HepG2 (cell line): ENCODE results near the gene DMAC2L. TPM values are rescaled to one million over a fixed set of nuclear protein-coding genes. Genes with fewer than 3 reads are reported as not detected.

ENCODE experiments used
- ATAC-seq: fragments of 200-7000 bp; cut with Tn5 transposase; 3 replicates; pipeline ENCODE4 v1.9.1; 2020; ENCODE audit warnings: mild to moderate bottlenecking, moderate library complexity
- BruUV-seq: library from RNA; stranded (reverse); fragments of 400-500 nt; replicated peaks from 2 replicates; lab custom pipeline; 2021; lab: Mats Ljungman, UMichigan
- CTCF ChIA-PET: fragments of 300-600 bp; formaldehyde crosslinking; extraction: SDS; loops from one replicate; lab custom pipeline; 2021; ENCODE audit warnings: low total read pairs, inconsistent platforms, low intra/inter-chr PET ratio; lab: Yijun Ruan, JAX
- POLR2A ChIA-PET: fragments of 350-600 bp; sonication (Branson Sonifier 250); formaldehyde crosslinking; loops from one replicate; lab custom pipeline; 2020; ENCODE audit warnings: antibody characterized with exemption, inconsistent platforms; lab: Yijun Ruan, JAX
- DNase-seq: peaks from one replicate; pipeline ENCODE4 v3.0.0-alpha.2; 2015; ENCODE audit warnings: low spot score
- FAIRE-seq: peaks from 3 replicates; lab custom pipeline; 2011; peaks lifted over from hg19 to GRCh38; lab: Jason Lieb, UNC
- H2AFZ ChIP-seq: one replicate; pipeline ENCODE4 v1.6.1; 2011; ENCODE audit warnings: low read length, inconsistent platforms
- H3K27ac ChIP-seq: fragments of 300-600 bp; 3 replicates; pipeline ENCODE4 v1.8.0; 2011; ENCODE audit warnings: mixed run types, mild to moderate bottlenecking, mixed read lengths, low read length, inconsistent platforms; ENCODE audit not compliant: insufficient read depth; ENCODE audit errors: extremely low read length
- H3K27me3 ChIP-seq, 2 experiments: fragments of 200-600 bp in 1 of 2; 2 replicates in 1 of 2; 3 replicates in 1 of 2; pipeline versions ENCODE4 v1.6.0 to v1.8.0; 2011; ENCODE audit warnings: low read length in 2 of 2, mild to moderate bottlenecking in 2 of 2, moderate library complexity in 2 of 2, inconsistent platforms in 1 of 2; ENCODE audit not compliant: insufficient read depth in 2 of 2, control insufficient read depth in 1 of 2
- H3K36me3 ChIP-seq, 2 experiments: fragments of 200-600 bp in 1 of 2; replicated peaks in 1 of 2; 2 replicates in 1 of 2; 3 replicates in 1 of 2; pipeline versions ENCODE4 v1.5.1 to v1.8.0; 2011; ENCODE audit warnings: low read length in 2 of 2, inconsistent platforms in 1 of 2; ENCODE audit not compliant: insufficient read depth in 2 of 2, control insufficient read depth in 1 of 2
- H3K4me1 ChIP-seq: 2 replicates; pipeline ENCODE4 v1.5.1; 2012; ENCODE audit warnings: low read length, inconsistent platforms; ENCODE audit not compliant: insufficient read depth
- H3K4me2 ChIP-seq: 2 replicates; pipeline ENCODE4 v1.6.0; 2011; ENCODE audit warnings: low read depth, low read length, inconsistent platforms
- H3K4me3 ChIP-seq, 3 experiments: fragments of 200-600 bp in 1 of 3; sonication (generic), shearing (Covaris generic) in 1 of 3; replicated peaks in 1 of 3; 2 replicates each; pipeline ENCODE4 v1.5.1; 2011 to 2016; ENCODE audit warnings: low read length in 3 of 3, inconsistent platforms in 2 of 3, low read depth in 2 of 3, mild to moderate bottlenecking in 2 of 3, control low read depth in 1 of 3, mixed read lengths in 1 of 3; ENCODE audit not compliant: insufficient read depth in 1 of 3
- H3K79me2 ChIP-seq: one replicate; pipeline ENCODE4 v1.6.1; 2011; ENCODE audit warnings: low read length, inconsistent platforms; ENCODE audit not compliant: insufficient read depth
- H3K9ac ChIP-seq: 2 replicates; pipeline ENCODE4 v1.6.0; 2011; ENCODE audit warnings: mild to moderate bottlenecking, low read depth, low read length, inconsistent platforms; ENCODE audit not compliant: insufficient read depth
- H3K9me3 ChIP-seq: 2 replicates; pipeline ENCODE4 v1.5.1; 2012; ENCODE audit warnings: mild to moderate bottlenecking, low read length
- H4K20me1 ChIP-seq: 2 replicates; pipeline ENCODE4 v1.6.0; 2011; ENCODE audit warnings: inconsistent platforms, mild to moderate bottlenecking, low read length, moderate library complexity; ENCODE audit not compliant: insufficient read depth
- AGO1 ChIP-seq: fragments of 200-400 bp; formaldehyde crosslinking; IDR thresholded peaks from 2 replicates; pipeline ENCODE4 v1.6.1; 2017; ENCODE audit warnings: mild to moderate bottlenecking, low read depth, low read length, moderate library complexity; ENCODE audit not compliant: poor library complexity, severe bottlenecking
- PLSCR1 ChIP-seq: sonication (generic); formaldehyde crosslinking; IDR thresholded peaks from 2 replicates; pipeline ENCODE4 v1.5.0; 2020; ENCODE audit warnings: missing genetic modification reagents, mild to moderate bottlenecking, borderline replicate concordance
- TAF15 ChIP-seq: fragments of 200-400 bp; formaldehyde crosslinking; IDR thresholded peaks from one replicate; pipeline ENCODE4 v1.6.1; 2018; ENCODE audit warnings: mild to moderate bottlenecking, low read depth, low read length; ENCODE audit not compliant: poor library complexity, severe bottlenecking
- UBTF ChIP-seq: sonication (generic); formaldehyde crosslinking; IDR thresholded peaks from 2 replicates; pipeline ENCODE4 v1.4.0; 2020; ENCODE audit warnings: mild to moderate bottlenecking, missing genetic modification reagents
- ZNF101 ChIP-seq: sonication (generic); formaldehyde crosslinking; IDR thresholded peaks from 2 replicates; pipeline ENCODE4 v1.4.0; 2020; ENCODE audit warnings: mild to moderate bottlenecking, low read depth, missing genetic modification reagents, borderline replicate concordance
- ZNF292 ChIP-seq: sonication (generic); formaldehyde crosslinking; IDR thresholded peaks from 2 replicates; pipeline ENCODE4 v1.8.1; 2022; ENCODE audit warnings: mild to moderate bottlenecking, low read depth, missing genetic modification reagents, borderline replicate concordance
- ZNF652 ChIP-seq: IDR thresholded peaks from 2 replicates; pipeline ENCODE4 v1.6.1; 2016; ENCODE audit warnings: low read depth, borderline replicate concordance
- ZNF660 ChIP-seq: sonication (generic); formaldehyde crosslinking; IDR thresholded peaks from 2 replicates; pipeline ENCODE4 v1.5.1; 2020; ENCODE audit warnings: mild to moderate bottlenecking, low read depth, missing genetic modification reagents, borderline replicate concordance
- WGBS: methylation state at CpG from one replicate; pipeline ENCODE4 v1.1.6; 2017; ENCODE audit warnings: low lambda C conversion rate; 5-methylcytosine and 5-hydroxymethylcytosine counted together
- in situ Hi-C: cut with HindIII; loops from 2 replicates; pipeline ENCODE4 v1.10.0; 2017; ENCODE audit warnings: low pct_unique_long_range_greater_than_20kb; ENCODE audit not compliant: extremely low pct_ligation_motif_present
- intact Hi-C: fragments of 100-400 bp; cut with micrococcal nuclease; formaldehyde crosslinking; loops from one replicate; pipeline ENCODE4 v1.10.0; 2022; ENCODE audit not compliant: unreplicated experiment
- polyA plus RNA-seq, 8 experiments: library from polyadenylated mRNA; depleted of rRNA in 3 of 8; stranded (reverse) in 7 of 8; unstranded in 1 of 8; fragments of >200 nt; fragmentation: Illumina TruSeq in 4 of 8; extraction: Trizol in 4 of 8; gene quantifications; 2 replicates each; pipeline versions ENCODE4 v1.2.1 to v1.2.3, GENCODE V29; 2011 to 2016; ENCODE audit warnings: low read depth in 4 of 8, missing spikeins in 1 of 8, mixed read lengths in 1 of 8; ENCODE audit not compliant: insufficient read depth in 1 of 8
- total RNA-seq, 5 experiments: library from RNA; depleted of rRNA; stranded (reverse); fragments of >200 nt; fragmentation: Illumina TruSeq; extraction: Trizol; gene quantifications; 2 replicates each; pipeline ENCODE4 v1.2.3, GENCODE V29; 2016; ENCODE audit warnings: low read depth in 1 of 5

DMAC2L gene
- total and polyA plus RNA-seq, 2 of the 13 experiments (the other 11 are each of a cell fraction or from before 2014, with no cell fraction given): 19.4 to 23.2 TPM

GRCh38 chr14:50288146-50288545, 24.0 kb upstream of the DMAC2L start:
- in situ Hi-C loops (no loop called here), intact Hi-C loops (no loop called here)
- ATAC-seq: no peak
- no peak for FAIRE-seq
- no peak for DNase-seq
- H3K9me3 ChIP-seq: no peaks in the 10 kb centered on the region
- H4K20me1 ChIP-seq: no peaks in the 10 kb centered on the region
- H3K4me1 ChIP-seq: no peaks in the 10 kb centered on the region
- peaks cover 0 to 3% of the 10 kb centered on the region in 2 experiments; a peak in 1 of 5 replicates for H3K36me3 ChIP-seq
- ChIA-PET POLR2A (no interaction called here), CTCF (no interaction called here)
- WGBS: over 99% methylated on average over 5 of the region's 5 CpGs
- TF ChIP-seq TAF15 (no peak), ZNF660 (no peak), AGO1 (no peak), PLSCR1 (no peak), ZNF292 (no peak), ZNF101 (no peak), UBTF (CRISPR knock-in tag) (no peak), ZNF652 (CRISPR knock-in tag) (no peak)
- H3K4me3 ChIP-seq: no peak overlapping the region
- no peaks in the 10 kb centered on the region for H3K27me3 ChIP-seq
- H2AFZ ChIP-seq: no peak overlapping the region
- H3K79me2 ChIP-seq: no peaks in the 10 kb centered on the region
- H3K9ac ChIP-seq: no peak overlapping the region
- H3K4me2 ChIP-seq: no peak overlapping the region
- no peak overlapping the region for H3K27ac ChIP-seq
- no TSS peak for BruUV-seq
